Ectodermal cell (in vitro differentiated cells): ENCODE measurements around the gene LMAN2.
"Not testable (repeated sequence)": the region's sequence is repeated elsewhere in the genome, so short reads cannot be mapped to it uniquely, and the experiment has no call there.

Experiments used
- H3K27ac ChIP-seq: 2 replicates; pipeline ENCODE4 v1.7.0; 2013; ENCODE audit warnings: mild to moderate bottlenecking, low read depth, low read length; ENCODE audit not compliant: insufficient read depth, poor library complexity, severe bottlenecking
- H3K27me3 ChIP-seq: 2 replicates; pipeline ENCODE4 v1.7.0; 2013; ENCODE audit warnings: mild to moderate bottlenecking, low read length; ENCODE audit not compliant: insufficient read depth, control insufficient read depth, poor library complexity, severe bottlenecking
- H3K36me3 ChIP-seq: one replicate; pipeline ENCODE4 v1.7.0; 2013; ENCODE audit warnings: low read length; ENCODE audit not compliant: control insufficient read depth, insufficient read depth
- H3K4me1 ChIP-seq: one replicate; pipeline ENCODE4 v1.7.0; 2013; ENCODE audit warnings: low read length; ENCODE audit not compliant: control insufficient read depth, insufficient read depth
- H3K4me3 ChIP-seq: 2 replicates; pipeline ENCODE4 v1.7.0; 2013; ENCODE audit warnings: low read depth, low read length, control low read depth; ENCODE audit not compliant: insufficient read depth
- H3K9me3 ChIP-seq: 2 replicates; pipeline ENCODE4 v1.7.0; 2013; ENCODE audit warnings: mild to moderate bottlenecking, low read length, moderate library complexity; ENCODE audit not compliant: control insufficient read depth
- WGBS, 2 experiments: methylation state at CpG; one replicate each; pipeline ENCODE4 v1.1.7; 2013; ENCODE audit warnings: missing lambda C conversion rate in 2 of 2; 5-methylcytosine and 5-hydroxymethylcytosine counted together

LMAN2 gene

DNA sequence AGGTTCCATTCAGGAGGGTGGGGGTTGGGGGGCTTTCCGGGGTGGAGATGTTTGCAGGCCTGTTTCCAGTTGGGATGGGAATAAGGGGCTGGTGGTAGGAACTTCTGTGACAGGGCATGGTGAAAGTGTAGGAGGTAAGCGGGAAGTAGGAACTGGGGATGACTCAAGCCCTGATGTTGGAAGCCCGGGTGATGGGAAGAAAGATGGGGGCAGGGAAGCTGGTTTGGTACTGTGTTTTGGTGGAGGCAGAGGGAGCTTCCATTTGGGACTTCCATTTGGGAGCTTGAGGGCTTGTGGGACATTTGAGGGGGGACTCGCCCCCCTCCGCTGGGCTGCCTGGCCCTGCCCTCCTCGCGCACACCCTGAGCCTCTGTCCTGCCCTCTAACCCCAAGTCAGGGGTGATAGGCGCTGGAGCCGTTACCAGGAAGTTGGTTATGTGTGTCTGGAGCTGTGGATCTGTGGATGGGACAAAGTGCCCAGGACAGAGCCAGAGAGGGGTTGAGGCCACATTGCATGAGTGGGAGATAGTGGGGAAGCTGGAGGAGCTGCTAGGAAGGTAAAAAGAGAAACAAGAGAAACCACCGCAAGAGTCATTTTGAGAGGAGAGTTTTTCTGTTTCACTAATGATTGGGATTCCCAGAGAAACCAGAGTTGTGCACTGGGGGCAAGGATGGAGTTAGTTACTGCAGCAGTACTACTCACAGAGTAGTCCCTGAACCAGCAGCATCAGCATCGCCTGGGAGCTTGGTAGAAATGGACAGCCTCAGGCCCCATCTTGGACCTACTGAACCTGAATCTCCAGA lies 12.9 kb upstream of the LMAN2 start:
- H3K27me3 ChIP-seq, result peaks cover 34% of the 10 kb centered on the region
- H3K4me1 ChIP-seq, result peaks cover 28% of the 10 kb centered on the region
- H3K4me3 ChIP-seq, result no peak overlapping the region
- H3K36me3 ChIP-seq, result no peaks in the 10 kb centered on the region
- no peaks in the 10 kb centered on the region for H3K9me3 ChIP-seq
- no peak overlapping the region for H3K27ac ChIP-seq
- 85% methylated on average over 11 of the region's 11 CpGs for WGBS, 2 experiments

DNA sequence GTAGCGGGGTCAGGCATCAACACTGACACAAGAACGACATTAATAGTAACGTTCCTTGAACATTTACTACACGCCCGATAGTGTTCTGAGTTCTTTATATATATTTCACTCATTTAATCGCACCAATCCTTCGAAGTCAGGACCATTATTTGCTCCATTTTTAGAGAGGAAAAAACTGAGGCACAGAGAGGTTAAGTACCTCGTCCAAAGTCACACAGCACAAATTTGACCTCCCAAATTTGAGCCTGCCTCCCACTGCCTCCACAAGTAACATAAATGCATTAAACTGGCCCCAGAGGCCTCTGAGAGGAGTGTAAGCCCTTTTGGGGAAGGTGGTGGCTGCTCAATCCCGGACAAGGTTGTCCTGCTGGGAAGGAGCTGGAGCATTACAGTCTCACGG lies 12.1 kb upstream of the LMAN2 start:
- 57 to 60% methylated on average over 9 of the region's 10 CpGs for WGBS, 2 experiments
- no peak overlapping the region for H3K27ac ChIP-seq
- H3K9me3 ChIP-seq, result no peaks in the 10 kb centered on the region
- no peaks in the 10 kb centered on the region for H3K36me3 ChIP-seq
- H3K4me3 ChIP-seq, result peak overlapping the region; percentile 38
- H3K4me1 ChIP-seq, result peaks cover 28% of the 10 kb centered on the region
- peaks cover 33% of the 10 kb centered on the region for H3K27me3 ChIP-seq

DNA sequence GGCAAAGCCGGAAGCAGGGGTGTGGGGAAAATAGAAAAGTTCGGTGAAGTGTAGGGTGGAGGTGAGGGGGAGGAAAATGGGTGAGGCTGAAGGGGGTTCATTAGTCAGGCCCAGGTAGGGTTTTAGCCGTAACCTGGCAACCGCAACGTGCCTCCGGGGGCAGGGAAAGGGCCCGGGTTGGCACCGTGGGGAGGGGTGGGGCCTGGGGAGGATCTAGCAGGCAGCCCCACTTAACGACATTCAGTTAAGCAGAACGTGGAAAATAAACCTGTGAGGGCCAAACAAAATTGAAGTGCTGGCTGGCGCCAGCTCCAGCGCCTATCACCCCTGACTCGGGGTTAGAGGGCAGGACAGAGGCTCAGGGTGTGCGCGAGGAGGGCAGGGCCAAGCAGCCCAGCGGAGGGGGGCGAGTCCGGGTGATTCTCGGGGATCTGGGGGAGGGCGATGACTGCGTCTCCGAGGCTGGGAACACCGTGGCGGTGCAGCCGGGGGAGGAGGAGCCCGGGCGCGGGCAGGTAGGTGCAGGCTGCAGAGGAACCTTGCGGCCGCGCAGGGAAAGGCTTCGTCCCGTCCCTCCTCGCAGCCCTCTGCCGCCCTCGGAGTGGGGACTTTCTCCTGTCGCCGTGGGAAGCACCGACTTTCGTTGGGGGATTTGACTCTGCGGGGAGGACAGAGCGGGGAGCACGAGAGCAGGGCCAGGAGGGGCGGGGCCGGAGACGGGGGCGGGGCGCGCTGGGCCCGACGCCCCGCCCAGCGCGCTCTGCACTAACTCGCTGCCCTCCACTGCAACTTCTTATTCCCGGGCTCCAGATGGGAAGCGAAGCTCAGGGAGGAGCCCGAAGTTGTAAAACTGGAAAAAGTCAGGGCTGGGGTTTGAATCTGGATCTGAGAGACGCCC lies 11.4 kb upstream of the LMAN2 start:
- H3K27me3 ChIP-seq, result peaks cover 26% of the 10 kb centered on the region
- no peaks in the 10 kb centered on the region for H3K9me3 ChIP-seq
- peaks cover 28% of the 10 kb centered on the region for H3K4me1 ChIP-seq
- H3K4me3 ChIP-seq, result peak overlapping the region; percentile 38
- H3K27ac ChIP-seq, result no peak overlapping the region
- 6 to 7% methylated on average over 59 of the region's 59 CpGs for WGBS, 2 experiments
- no peaks in the 10 kb centered on the region for H3K36me3 ChIP-seq

- H3K4me3 ChIP-seq, result no peak overlapping the region
- peaks cover 20% of the 10 kb centered on the region for H3K27me3 ChIP-seq
- H3K9me3 ChIP-seq, result no peaks in the 10 kb centered on the region
- no peaks in the 10 kb centered on the region for H3K36me3 ChIP-seq
- 68 to 69% methylated on average over 8 of the region's 8 CpGs for WGBS, 2 experiments
- peaks cover 22% of the 10 kb centered on the region for H3K4me1 ChIP-seq
- no peak overlapping the region for H3K27ac ChIP-seq
Observed at GRCh38 chr5:177362292-177362609, 10.8 kb upstream of the LMAN2 start.

GRCh38 chr5:177361418-177362291 lies 10.2 kb upstream of the LMAN2 start:
- H3K36me3 ChIP-seq, result no peaks in the 10 kb centered on the region
- no peak overlapping the region for H3K27ac ChIP-seq
- H3K27me3 ChIP-seq, result peaks cover 20% of the 10 kb centered on the region
- H3K4me1 ChIP-seq, result peaks cover 22% of the 10 kb centered on the region
- 88 to 93% methylated on average over 6 of the region's 6 CpGs for WGBS, 2 experiments
- H3K4me3 ChIP-seq, result no peak overlapping the region
- no peaks in the 10 kb centered on the region for H3K9me3 ChIP-seq

DNA sequence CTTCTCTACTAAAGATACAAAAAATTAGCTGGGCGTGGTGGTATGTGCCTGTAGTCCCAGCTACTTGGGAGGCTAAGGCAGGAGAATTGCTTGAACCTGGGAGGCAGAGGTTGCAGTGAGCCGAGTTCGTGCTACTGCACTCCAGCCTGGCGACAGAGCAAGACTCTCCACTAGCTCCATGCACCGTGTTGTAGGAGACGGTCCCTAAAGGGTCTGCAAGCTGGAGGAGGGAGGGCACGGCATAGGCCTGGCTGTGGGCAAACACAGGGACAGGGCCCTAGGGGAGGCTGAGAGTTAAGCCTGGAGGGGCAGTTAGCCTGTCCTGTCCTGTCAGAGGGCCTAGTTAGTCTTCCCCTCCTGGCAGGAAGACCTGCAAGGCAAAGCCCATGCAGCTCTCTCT lies 9.3 kb upstream of the LMAN2 start:
- H3K4me3 ChIP-seq, H3K27ac ChIP-seq, H3K9me3 ChIP-seq, H3K36me3 ChIP-seq: not testable (repeated sequence)
- 88 to 92% methylated on average over 7 of the region's 7 CpGs for WGBS, 2 experiments
- Histone ChIP-seq H3K27me3 (peaks cover 20% of the 10 kb centered on the region), H3K4me1 (peaks cover 14% of the 10 kb centered on the region)

GRCh38 chr5:177359860-177360259 lies 8.4 kb upstream of the LMAN2 start:
- peaks cover 10% of the 10 kb centered on the region for H3K4me1 ChIP-seq
- H3K36me3 ChIP-seq, result no peaks in the 10 kb centered on the region
- no peaks in the 10 kb centered on the region for H3K9me3 ChIP-seq
- 83 to 84% methylated on average over 3 of the region's 3 CpGs for WGBS, 2 experiments
- H3K27me3 ChIP-seq, result peaks cover 20% of the 10 kb centered on the region
- H3K27ac ChIP-seq, result no peak overlapping the region
- H3K4me3 ChIP-seq, result no peak overlapping the region

DNA sequence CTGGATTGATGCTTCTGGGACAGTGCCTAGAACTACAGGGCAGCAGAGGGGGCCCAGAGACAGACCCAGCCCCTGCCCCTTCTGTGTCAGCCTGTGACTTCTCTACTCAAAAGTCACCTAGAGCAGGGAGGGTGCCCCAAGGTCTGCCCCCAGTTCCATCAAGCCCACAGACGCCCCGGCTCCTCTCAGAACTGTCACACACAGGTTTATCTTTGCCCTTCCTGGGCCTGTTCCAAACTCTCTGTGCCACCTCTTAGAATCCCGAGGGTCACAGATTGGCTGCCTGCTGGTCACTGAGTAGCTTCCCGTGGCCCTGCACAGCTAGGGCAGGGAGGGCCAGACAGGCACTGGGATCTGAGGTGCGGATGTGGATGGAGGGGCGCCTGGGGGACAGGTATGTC lies 8.0 kb upstream of the LMAN2 start:
- Histone ChIP-seq H3K4me3 (no peak overlapping the region), H3K27ac (no peak overlapping the region), H3K27me3 (peaks cover 16% of the 10 kb centered on the region), H3K36me3 (no peaks in the 10 kb centered on the region), H3K4me1 (peaks cover 10% of the 10 kb centered on the region), H3K9me3 (no peaks in the 10 kb centered on the region)
- WGBS, 2 experiments, result 88 to 90% methylated on average over 6 of the region's 6 CpGs

GRCh38 chr5:177358370-177358819 lies 6.9 kb upstream of the LMAN2 start:
- 80 to 90% methylated on average over 5 of the region's 5 CpGs for WGBS, 2 experiments
- Histone ChIP-seq H3K27ac (no peak overlapping the region), H3K4me1 (peaks cover 7% of the 10 kb centered on the region), H3K36me3 (no peaks in the 10 kb centered on the region), H3K9me3 (no peaks in the 10 kb centered on the region), H3K27me3 (peaks cover 7% of the 10 kb centered on the region), H3K4me3 (no peak overlapping the region)
